KMS-11 (cell line): ENCODE data around the gene CYLD.

ENCODE experiments used
- H2AFZ ChIP-seq: fragments of 200-600 bp; sonication (generic); 2 replicates; pipeline ENCODE4 v1.6.1; 2016; ENCODE audit warnings: antibody characterized with exemption, mixed run types, low read depth
- H3K27ac ChIP-seq: fragments of 200-600 bp; sonication (generic); 2 replicates; pipeline ENCODE4 v1.6.1; 2016; ENCODE audit warnings: mild to moderate bottlenecking, mixed run types
- H3K27me3 ChIP-seq: fragments of 200-600 bp; sonication (generic); 2 replicates; pipeline ENCODE4 v1.6.1; 2017; ENCODE audit warnings: mild to moderate bottlenecking, low read depth, mixed run types, moderate library complexity; ENCODE audit not compliant: insufficient read depth
- H3K36me3 ChIP-seq: fragments of 200-600 bp; sonication (generic); 2 replicates; pipeline ENCODE4 v1.6.1; 2017; ENCODE audit warnings: mild to moderate bottlenecking, mixed run types; ENCODE audit not compliant: insufficient read depth
- H3K4me1 ChIP-seq: fragments of 200-600 bp; sonication (generic); 2 replicates; pipeline ENCODE4 v1.6.1; 2016; ENCODE audit warnings: mild to moderate bottlenecking, low read depth, mixed run types; ENCODE audit not compliant: poor library complexity, severe bottlenecking
- H3K4me2 ChIP-seq: fragments of 200-600 bp; sonication (generic); 2 replicates; pipeline ENCODE4 v1.7.0; 2016; ENCODE audit warnings: mild to moderate bottlenecking, mixed run types
- H3K4me3 ChIP-seq: fragments of 200-600 bp; sonication (generic); IDR thresholded peaks from 2 replicates; pipeline ENCODE4 v1.6.1; 2017; ENCODE audit warnings: low read depth, low read length, mixed read lengths; ENCODE audit not compliant: insufficient read depth
- H3K79me2 ChIP-seq: fragments of 200-600 bp; sonication (generic); 2 replicates; pipeline ENCODE4 v1.6.1; 2016; ENCODE audit warnings: low read depth, mixed run types; ENCODE audit not compliant: insufficient read depth
- H3K9ac ChIP-seq: fragments of 200-600 bp; sonication (generic); 2 replicates; pipeline ENCODE4 v1.6.1; 2016; ENCODE audit warnings: mild to moderate bottlenecking, mixed run types
- H4K20me1 ChIP-seq: fragments of 200-600 bp; sonication (generic); 2 replicates; pipeline ENCODE4 v1.6.1; 2016; ENCODE audit warnings: mild to moderate bottlenecking, mixed run types; ENCODE audit not compliant: insufficient read depth
- TF ChIP-seq, protein P1 (sequence below): fragments of 200-600 bp; sonication (generic); conservative IDR thresholded peaks from 2 replicates; pipeline ENCODE4 v1.6.1; 2017; ENCODE audit warnings: low read depth, mild to moderate bottlenecking, antibody characterized with exemption, low read length, moderate library complexity, mixed read lengths

Gene CYLD

DNA sequence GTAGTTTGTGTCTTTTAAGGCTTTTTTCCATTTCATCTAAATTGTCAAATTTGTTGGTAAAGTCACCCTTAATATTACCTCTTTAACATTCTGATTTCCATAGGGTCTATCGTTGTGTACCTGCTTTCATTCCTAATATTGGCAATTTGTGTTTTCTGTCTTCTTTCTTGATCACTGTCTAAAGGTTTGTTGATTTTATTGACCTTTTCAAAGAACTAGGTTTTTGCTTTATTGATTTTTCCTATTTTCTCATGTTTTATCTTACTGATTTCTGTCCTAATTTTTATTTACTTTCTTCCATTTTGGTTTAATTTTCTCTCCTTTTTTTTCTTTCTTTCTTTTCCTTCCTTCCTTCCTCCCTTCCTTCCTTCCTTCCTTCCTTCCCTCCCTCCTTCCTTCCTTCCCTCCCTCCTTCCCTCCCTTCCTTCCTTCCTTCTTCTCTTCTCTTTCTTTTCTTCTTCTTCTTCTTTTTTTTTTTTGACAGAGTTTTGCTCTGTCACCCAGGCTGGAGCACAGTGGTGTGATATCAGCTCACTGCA is 86.3 kb downstream of the CYLD start:
- Histone ChIP-seq H3K36me3 (no peaks in the 10 kb centered on the region), H3K27me3 (no peaks in the 10 kb centered on the region), H4K20me1 (no peaks in the 10 kb centered on the region), H3K4me1 (no peaks in the 10 kb centered on the region), H3K9ac (no peak overlapping the region), H2AFZ (no peak overlapping the region), H3K4me2 (no peak overlapping the region), H3K27ac (no peak overlapping the region), H3K79me2 (no peaks in the 10 kb centered on the region), H3K4me3 (no peak overlapping the region)
- TF ChIP-seq, protein P1, sequence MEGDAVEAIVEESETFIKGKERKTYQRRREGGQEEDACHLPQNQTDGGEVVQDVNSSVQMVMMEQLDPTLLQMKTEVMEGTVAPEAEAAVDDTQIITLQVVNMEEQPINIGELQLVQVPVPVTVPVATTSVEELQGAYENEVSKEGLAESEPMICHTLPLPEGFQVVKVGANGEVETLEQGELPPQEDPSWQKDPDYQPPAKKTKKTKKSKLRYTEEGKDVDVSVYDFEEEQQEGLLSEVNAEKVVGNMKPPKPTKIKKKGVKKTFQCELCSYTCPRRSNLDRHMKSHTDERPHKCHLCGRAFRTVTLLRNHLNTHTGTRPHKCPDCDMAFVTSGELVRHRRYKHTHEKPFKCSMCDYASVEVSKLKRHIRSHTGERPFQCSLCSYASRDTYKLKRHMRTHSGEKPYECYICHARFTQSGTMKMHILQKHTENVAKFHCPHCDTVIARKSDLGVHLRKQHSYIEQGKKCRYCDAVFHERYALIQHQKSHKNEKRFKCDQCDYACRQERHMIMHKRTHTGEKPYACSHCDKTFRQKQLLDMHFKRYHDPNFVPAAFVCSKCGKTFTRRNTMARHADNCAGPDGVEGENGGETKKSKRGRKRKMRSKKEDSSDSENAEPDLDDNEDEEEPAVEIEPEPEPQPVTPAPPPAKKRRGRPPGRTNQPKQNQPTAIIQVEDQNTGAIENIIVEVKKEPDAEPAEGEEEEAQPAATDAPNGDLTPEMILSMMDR, result no peak

DNA sequence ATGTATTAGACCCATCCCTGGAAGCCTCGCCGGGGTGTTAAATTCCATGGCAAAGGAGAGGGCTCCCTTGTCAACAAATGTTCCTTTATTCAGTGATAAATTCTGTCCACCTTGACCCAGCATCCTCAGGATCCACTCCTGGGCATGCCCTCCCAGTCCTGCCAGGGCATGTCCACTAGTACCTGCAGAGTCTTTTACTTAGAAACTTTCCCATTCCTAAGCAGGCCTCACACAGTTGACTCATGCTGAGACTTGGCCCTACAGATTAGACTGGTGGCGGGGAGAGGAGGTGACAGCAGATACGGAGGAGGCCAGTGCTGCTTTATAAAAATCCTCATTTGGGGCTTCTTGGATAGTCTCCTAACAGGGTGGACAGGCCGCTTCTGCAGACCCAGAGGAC is 88.8 kb downstream of the CYLD start:
- Histone ChIP-seq H3K27me3 (no peaks in the 10 kb centered on the region), H3K36me3 (no peaks in the 10 kb centered on the region), H2AFZ (no peak overlapping the region), H3K9ac (no peak overlapping the region), H3K27ac (no peak overlapping the region), H3K4me2 (no peak overlapping the region), H3K4me1 (no peaks in the 10 kb centered on the region), H3K4me3 (no peak overlapping the region), H3K79me2 (no peaks in the 10 kb centered on the region), H4K20me1 (no peaks in the 10 kb centered on the region)
- TF ChIP-seq, protein P1, result no peak

DNA sequence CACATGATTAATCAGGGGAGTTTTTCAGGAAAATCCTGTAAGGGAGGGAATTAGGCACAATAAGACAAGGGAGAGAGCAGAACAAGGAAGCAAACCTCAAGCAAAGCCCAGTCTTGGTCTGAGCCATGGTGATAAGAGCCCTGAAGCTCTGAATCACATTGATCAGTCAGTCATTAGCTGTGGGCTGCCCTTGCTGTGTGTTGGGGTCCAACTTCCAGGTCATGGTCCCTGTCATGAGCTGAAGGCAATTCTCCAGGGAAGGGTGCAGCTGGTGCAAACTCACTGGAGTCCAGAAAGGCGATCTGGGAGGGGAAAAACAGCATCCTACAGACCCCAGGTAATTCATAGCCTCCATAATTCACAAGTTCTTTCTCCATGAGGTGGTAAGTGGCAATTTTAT is 89.9 kb downstream of the CYLD start:
- TF ChIP-seq, protein P1, result no peak
- no peak overlapping the region for H3K27ac ChIP-seq
- no peak overlapping the region for H3K4me3 ChIP-seq
- no peaks in the 10 kb centered on the region for H3K79me2 ChIP-seq
- H3K27me3 ChIP-seq, result no peaks in the 10 kb centered on the region
- H3K4me2 ChIP-seq, result no peak overlapping the region
- H2AFZ ChIP-seq, result no peak overlapping the region
- no peaks in the 10 kb centered on the region for H3K4me1 ChIP-seq
- H3K36me3 ChIP-seq, result no peaks in the 10 kb centered on the region
- H3K9ac ChIP-seq, result no peak overlapping the region
- no peaks in the 10 kb centered on the region for H4K20me1 ChIP-seq

DNA sequence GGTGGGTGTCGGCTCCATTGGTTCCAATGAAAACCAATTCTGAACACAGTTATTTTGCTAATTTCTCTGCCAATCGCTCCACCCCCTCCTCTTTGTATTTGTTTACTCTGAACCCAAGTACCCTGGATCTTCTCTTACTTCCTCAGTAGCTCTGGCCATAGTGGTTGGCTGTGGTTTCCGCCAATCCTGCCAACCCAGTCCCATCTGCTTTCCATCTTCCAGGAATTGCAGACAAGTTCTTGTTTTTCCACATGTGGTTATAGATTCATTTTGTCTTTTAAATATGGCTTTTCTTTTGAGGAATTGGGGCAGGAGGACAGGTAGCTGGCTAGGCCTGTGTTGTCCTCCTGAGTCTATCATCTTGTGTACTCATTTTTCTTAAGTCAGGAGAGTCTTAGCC is 92.0 kb downstream of the CYLD start:
- no peak overlapping the region for H3K4me3 ChIP-seq
- no peak overlapping the region for H3K9ac ChIP-seq
- no peaks in the 10 kb centered on the region for H3K36me3 ChIP-seq
- no peak overlapping the region for H3K27ac ChIP-seq
- no peak overlapping the region for H2AFZ ChIP-seq
- H3K79me2 ChIP-seq, result no peaks in the 10 kb centered on the region
- H4K20me1 ChIP-seq, result no peaks in the 10 kb centered on the region
- H3K4me2 ChIP-seq, result no peak overlapping the region
- H3K4me1 ChIP-seq, result no peaks in the 10 kb centered on the region
- H3K27me3 ChIP-seq, result no peaks in the 10 kb centered on the region
- TF ChIP-seq, protein P1, result no peak

DNA sequence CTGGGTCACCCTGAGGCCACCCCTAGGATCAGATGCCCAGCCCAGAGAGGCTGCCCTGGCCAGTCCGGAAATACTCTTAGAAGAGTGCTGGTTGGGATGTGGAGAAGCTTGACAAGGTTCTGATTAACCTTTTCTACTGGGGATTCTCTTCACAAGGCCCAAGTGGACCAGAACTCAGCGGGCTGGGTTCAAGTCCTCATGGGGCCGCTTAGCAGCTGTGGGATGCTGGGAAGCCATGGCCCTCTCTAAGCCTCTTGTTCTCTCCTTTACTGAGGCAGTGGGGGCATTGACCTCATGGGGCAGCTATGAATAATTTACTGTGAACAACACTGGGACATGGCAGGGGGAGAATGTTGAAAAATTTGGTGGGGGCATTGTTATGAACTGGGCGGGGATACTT is 92.8 kb downstream of the CYLD start:
- Histone ChIP-seq H4K20me1 (no peaks in the 10 kb centered on the region), H3K27me3 (no peaks in the 10 kb centered on the region), H3K79me2 (no peaks in the 10 kb centered on the region), H3K9ac (no peak overlapping the region), H3K4me2 (no peak overlapping the region), H2AFZ (no peak overlapping the region), H3K4me3 (no peak overlapping the region), H3K36me3 (no peaks in the 10 kb centered on the region), H3K27ac (no peak overlapping the region), H3K4me1 (no peaks in the 10 kb centered on the region)
- TF ChIP-seq, protein P1, result no peak
